Body of pancreas (tissue), 4 donors: ENCODE measurements around the gene WASL.

Experiments used
- CTCF ChIP-seq, 7 experiments: fragments of 450-650 bp in 4 of 7; fragments of 200-600 bp in 3 of 7; sonication (generic) in 3 of 7; IDR thresholded peaks; one replicate each; pipeline ENCODE4 v1.5.1; 2016 to 2019; ENCODE audit warnings: antibody characterized with exemption in 7 of 7
- POLR2A ChIP-seq, 3 donors: fragments of 450-650 bp; IDR thresholded peaks; one replicate each; pipeline ENCODE4 v1.6.1; 2016; ENCODE audit warnings: antibody characterized with exemption in 3 of 3, mild to moderate bottlenecking in 2 of 3

GRCh38 chr7:123669485-123669884, 79.3 kb downstream of the WASL start:
- TF ChIP-seq CTCF (IDR thresholded peaks at IDR 0.05) (no peak), POLR2A (IDR thresholded peaks at IDR 0.05) (no peak)
